Measurements from ENCODE around the gene DCXR. TPM values are rescaled to one million over a fixed set of nuclear protein-coding genes. Genes with fewer than 3 reads are reported as not detected.

Gene DCXR
- total and polyA plus RNA-seq, 2 of the 13 experiments (the other 11 are each of a cell fraction or from before 2014, with no cell fraction given) = 287 to 311 TPM

- TF ChIP-seq NFIB (CRISPR knock-in tag; IDR thresholded peaks at IDR 0.05; ENCODE audit: borderline replicate concordance) (no peak), NFATC3 (CRISPR knock-in tag; IDR thresholded peaks at IDR 0.05) (no peak), NFE2L2 (IDR thresholded peaks at IDR 0.05; ENCODE audit: low read length) (no peak), YY1 (IDR thresholded peaks at IDR 0.05; ENCODE audit: insufficient read depth, insufficient replicate concordance, low read depth, low read length) (peak; percentile 46), PAWR (CRISPR knock-in tag; IDR thresholded peaks at IDR 0.05; ENCODE audit: borderline replicate concordance) (no peak), ZNF317 (CRISPR knock-in tag; IDR thresholded peaks at IDR 0.05) (no peak), SP5 (CRISPR knock-in tag; IDR thresholded peaks at IDR 0.05; ENCODE audit: borderline replicate concordance, low read depth) (peak; percentile 86), CREB1 (IDR thresholded peaks at IDR 0.05) (no peak), CREB1 (CRISPR knock-in tag; IDR thresholded peaks at IDR 0.05) (no peak), ZFY (CRISPR knock-in tag; IDR thresholded peaks at IDR 0.05) (peak; percentile 56; the same call in 1 of the 2 replicates), ZNF75D (CRISPR knock-in tag; IDR thresholded peaks at IDR 0.05; ENCODE audit: borderline replicate concordance) (no peak), NKX3-1 (CRISPR knock-in tag; IDR thresholded peaks at IDR 0.05) (peak; percentile 15; the same call in 1 of the 2 replicates), SALL2 (CRISPR knock-in tag; IDR thresholded peaks at IDR 0.05) (0 out of 2 replicates have a peak, but pooled peaks have one; percentile 24), YEATS4 (CRISPR knock-in tag; IDR thresholded peaks at IDR 0.05; ENCODE audit: borderline replicate concordance) (no peak), ZNF430 (CRISPR knock-in tag; IDR thresholded peaks at IDR 0.05) (no peak), CBFB (CRISPR knock-in tag; IDR thresholded peaks at IDR 0.05) (no peak), NFIC (IDR thresholded peaks at IDR 0.05; ENCODE audit: low read length) (peak; percentile 41; the same call in 1 of the 2 replicates), AKNA (CRISPR knock-in tag; IDR thresholded peaks at IDR 0.05; ENCODE audit: borderline replicate concordance) (no peak), HMG20A (CRISPR knock-in tag; IDR thresholded peaks at IDR 0.05; ENCODE audit: borderline replicate concordance) (0 out of 2 replicates have a peak, but pooled peaks have one; percentile 12), PBX2 (CRISPR knock-in tag; IDR thresholded peaks at IDR 0.05) (no peak), FOXA3 (CRISPR knock-in tag; IDR thresholded peaks at IDR 0.05) (peak; percentile 43; the same call in 1 of the 2 replicates), EP300 (IDR thresholded peaks at IDR 0.05; ENCODE audit: low read depth in 2 of 2, low read length in 2 of 2) (peak in 1 of 2 experiments; percentile 92; a peak in 2 of 4 replicates), EP300 (CRISPR knock-in tag; IDR thresholded peaks at IDR 0.05; ENCODE audit: borderline replicate concordance) (peak; percentile 91), RFX5 (IDR thresholded peaks at IDR 0.05; ENCODE audit: low read depth, low read length) (no peak), ZBTB7B (CRISPR knock-in tag; IDR thresholded peaks at IDR 0.05) (peak; percentile 64; the same call in 1 of the 2 replicates)
- TF ChIP-seq, protein P1, sequence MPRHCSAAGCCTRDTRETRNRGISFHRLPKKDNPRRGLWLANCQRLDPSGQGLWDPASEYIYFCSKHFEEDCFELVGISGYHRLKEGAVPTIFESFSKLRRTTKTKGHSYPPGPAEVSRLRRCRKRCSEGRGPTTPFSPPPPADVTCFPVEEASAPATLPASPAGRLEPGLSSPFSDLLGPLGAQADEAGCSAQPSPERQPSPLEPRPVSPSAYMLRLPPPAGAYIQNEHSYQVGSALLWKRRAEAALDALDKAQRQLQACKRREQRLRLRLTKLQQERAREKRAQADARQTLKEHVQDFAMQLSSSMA (CRISPR knock-in tag; IDR thresholded peaks at IDR 0.05) = peak; percentile 30; the same call in 1 of the 2 replicates
Measured at GRCh38 chr17:82015311-82015971, 22.1 kb downstream of the DCXR start (continued).
